GM12864 (cell line): ENCODE results near the gene GRWD1.

Experiments
- DNase-seq: peaks from one replicate; pipeline ENCODE4 v3.0.0-alpha.2; 2011; ENCODE audit warnings: low read depth
- H3K4me3 ChIP-seq: 2 replicates; pipeline ENCODE4 v1.5.1; 2011; ENCODE audit warnings: mild to moderate bottlenecking, low read depth, low read length, control low read depth
- TF ChIP-seq, protein P1 (sequence below): IDR thresholded peaks from 2 replicates; pipeline ENCODE4 v1.5.1; 2011; ENCODE audit warnings: low read depth, mild to moderate bottlenecking, moderate library complexity, low read length, control low read depth, inconsistent platforms; ENCODE audit errors: missing control alignments

GRWD1 gene

GRCh38 chr19:48400018-48400742 lies 45.6 kb upstream of the GRWD1 start:
- H3K4me3 ChIP-seq: no peak overlapping the region
- TF ChIP-seq, protein P1, sequence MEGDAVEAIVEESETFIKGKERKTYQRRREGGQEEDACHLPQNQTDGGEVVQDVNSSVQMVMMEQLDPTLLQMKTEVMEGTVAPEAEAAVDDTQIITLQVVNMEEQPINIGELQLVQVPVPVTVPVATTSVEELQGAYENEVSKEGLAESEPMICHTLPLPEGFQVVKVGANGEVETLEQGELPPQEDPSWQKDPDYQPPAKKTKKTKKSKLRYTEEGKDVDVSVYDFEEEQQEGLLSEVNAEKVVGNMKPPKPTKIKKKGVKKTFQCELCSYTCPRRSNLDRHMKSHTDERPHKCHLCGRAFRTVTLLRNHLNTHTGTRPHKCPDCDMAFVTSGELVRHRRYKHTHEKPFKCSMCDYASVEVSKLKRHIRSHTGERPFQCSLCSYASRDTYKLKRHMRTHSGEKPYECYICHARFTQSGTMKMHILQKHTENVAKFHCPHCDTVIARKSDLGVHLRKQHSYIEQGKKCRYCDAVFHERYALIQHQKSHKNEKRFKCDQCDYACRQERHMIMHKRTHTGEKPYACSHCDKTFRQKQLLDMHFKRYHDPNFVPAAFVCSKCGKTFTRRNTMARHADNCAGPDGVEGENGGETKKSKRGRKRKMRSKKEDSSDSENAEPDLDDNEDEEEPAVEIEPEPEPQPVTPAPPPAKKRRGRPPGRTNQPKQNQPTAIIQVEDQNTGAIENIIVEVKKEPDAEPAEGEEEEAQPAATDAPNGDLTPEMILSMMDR: no peak
- DNase-seq: no peak

- H3K4me3 ChIP-seq: no peak overlapping the region
- TF ChIP-seq, protein P1: no peak
Measured at GRCh38 chr19:48401287-48401686, 44.5 kb upstream of the GRWD1 start.

GRCh38 chr19:48403606-48404005 lies 42.2 kb upstream of the GRWD1 start:
- H3K4me3 ChIP-seq: no peak overlapping the region
- TF ChIP-seq, protein P1: no peak
- DNase-seq: peak; percentile 60

More at GRCh38 chr19:48401287-48401686, 44.5 kb upstream of the GRWD1 start:
- DNase-seq: no peak

GRCh38 chr19:48405010-48405659 lies 40.6 kb upstream of the GRWD1 start:
- DNase-seq: no peak
- H3K4me3 ChIP-seq: no peak overlapping the region
- TF ChIP-seq, protein P1: no peak

DNA sequence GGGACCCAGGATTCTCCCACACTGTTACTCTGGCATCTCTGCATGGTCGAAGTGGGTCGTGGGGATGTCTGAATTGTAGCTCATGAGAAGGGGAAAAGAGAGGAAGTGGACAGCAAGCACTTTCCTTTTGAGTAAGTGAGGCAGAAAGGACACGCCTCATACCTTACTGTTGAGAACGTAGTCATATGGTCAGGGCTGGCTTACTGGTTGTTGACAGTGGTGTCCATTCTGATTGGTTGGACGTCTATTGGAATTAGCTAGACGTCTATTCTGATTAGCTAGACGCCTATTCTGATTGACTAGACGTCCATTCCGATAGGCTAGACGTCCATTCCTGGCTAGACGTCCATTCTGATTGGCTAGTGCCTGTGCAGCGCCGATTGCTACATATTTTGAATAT lies 39.9 kb upstream of the GRWD1 start:
- DNase-seq: no peak
- H3K4me3 ChIP-seq: no peak overlapping the region
- TF ChIP-seq, protein P1: no peak

- TF ChIP-seq, protein P1: no peak
- no peak overlapping the region for H3K4me3 ChIP-seq
- DNase-seq: no peak
Measured at GRCh38 chr19:48413879-48414587, 31.8 kb upstream of the GRWD1 start.
